GM19397 (cell line): Measurements from ENCODE around the gene ACSM6.
"Not testable (repeated sequence)": the region's sequence is repeated elsewhere in the genome, so short reads cannot be mapped to it uniquely, and the experiment has no call there.

ENCODE experiments used
- ATAC-seq: cut with Tn5 transposase; IDR thresholded peaks from one replicate; pipeline ENCODE4 v1.9.1; 2021; ENCODE audit warnings: mild to moderate bottlenecking, moderate library complexity; ENCODE audit not compliant: unreplicated experiment

Gene ACSM6

GRCh38 chr10:95214793-95215192 lies 20.8 kb downstream of the ACSM6 start:
- ATAC-seq: no peak

GRCh38 chr10:95217476-95217875 lies 23.4 kb downstream of the ACSM6 start:
- no peak for ATAC-seq

DNA sequence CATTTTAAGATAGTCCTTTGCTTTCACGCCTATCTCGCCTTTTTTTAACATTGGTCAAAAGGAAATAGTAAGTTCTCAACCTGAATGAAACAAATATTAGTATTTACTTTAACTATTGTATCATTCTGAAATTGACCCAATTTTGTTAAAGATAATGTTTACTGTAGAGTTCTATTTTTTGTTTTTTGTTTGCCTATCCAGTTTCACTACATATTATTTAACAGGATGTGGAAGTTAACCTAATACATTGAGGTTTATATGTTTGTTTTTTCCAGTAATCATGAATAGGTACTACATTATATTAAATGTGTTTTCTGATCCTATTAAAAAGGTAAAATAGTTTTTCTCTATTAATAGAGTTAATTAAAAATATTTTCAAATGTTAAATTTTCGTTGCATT lies 26.5 kb downstream of the ACSM6 start:
- ATAC-seq: no peak

DNA sequence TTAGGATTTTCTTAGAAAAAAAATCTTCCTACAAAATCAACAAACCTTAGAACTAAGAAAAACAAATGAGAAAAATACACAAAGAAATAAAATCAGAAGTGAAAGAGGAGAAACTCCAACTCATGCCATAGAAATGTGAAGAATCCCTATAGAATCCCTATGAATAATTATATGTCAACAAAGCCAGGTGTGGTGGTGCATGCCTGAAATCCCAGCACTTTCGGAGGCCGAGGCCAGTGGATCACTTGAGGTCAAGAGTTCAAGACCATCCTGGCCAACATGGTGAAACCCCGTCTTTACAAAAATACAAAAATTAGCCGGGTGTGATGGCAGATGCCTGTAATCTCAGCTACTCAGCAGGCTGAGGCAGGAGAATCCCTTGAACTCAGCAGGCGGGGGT lies 27.1 kb downstream of the ACSM6 start:
- ATAC-seq: no peak

GRCh38 chr10:95225136-95225535 lies 31.1 kb downstream of the ACSM6 start:
- ATAC-seq: no peak

DNA sequence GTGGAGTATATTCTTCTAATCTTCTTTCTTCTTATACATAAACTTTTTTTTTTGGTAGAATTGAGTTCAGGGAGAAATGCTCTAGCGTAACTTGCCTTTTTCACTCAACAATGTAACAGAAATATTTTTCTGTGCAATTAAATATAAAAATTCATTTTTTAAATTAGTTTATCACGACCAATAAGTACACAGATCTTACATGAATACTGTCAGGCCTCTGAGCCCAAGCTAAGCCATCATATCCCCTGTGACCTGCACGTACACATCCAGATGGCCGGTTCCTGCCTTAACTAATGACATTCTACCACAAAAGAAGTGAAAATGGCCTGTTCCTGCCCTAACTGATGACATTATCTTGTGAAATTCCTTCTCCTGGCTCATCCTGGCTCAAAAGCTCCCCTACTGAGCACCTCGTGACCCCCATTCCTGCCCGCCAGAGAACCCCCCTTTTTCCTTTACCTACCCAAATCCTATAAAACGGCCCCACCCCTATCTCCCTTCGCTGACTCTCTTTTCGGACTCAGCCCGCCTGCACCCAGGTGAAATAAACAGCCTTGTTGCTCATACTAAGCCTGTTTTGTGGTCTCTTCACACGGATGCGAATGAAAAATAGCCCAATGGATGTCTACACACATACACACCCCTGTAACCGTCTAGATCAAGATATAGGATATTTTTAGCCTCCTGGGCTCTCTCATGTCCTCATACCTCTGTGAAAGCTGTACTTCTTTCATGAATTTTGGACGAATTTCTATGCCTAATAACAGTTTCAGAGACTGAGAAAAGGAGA lies 35.1 kb downstream of the ACSM6 start:
- ATAC-seq: not testable (repeated sequence)

DNA sequence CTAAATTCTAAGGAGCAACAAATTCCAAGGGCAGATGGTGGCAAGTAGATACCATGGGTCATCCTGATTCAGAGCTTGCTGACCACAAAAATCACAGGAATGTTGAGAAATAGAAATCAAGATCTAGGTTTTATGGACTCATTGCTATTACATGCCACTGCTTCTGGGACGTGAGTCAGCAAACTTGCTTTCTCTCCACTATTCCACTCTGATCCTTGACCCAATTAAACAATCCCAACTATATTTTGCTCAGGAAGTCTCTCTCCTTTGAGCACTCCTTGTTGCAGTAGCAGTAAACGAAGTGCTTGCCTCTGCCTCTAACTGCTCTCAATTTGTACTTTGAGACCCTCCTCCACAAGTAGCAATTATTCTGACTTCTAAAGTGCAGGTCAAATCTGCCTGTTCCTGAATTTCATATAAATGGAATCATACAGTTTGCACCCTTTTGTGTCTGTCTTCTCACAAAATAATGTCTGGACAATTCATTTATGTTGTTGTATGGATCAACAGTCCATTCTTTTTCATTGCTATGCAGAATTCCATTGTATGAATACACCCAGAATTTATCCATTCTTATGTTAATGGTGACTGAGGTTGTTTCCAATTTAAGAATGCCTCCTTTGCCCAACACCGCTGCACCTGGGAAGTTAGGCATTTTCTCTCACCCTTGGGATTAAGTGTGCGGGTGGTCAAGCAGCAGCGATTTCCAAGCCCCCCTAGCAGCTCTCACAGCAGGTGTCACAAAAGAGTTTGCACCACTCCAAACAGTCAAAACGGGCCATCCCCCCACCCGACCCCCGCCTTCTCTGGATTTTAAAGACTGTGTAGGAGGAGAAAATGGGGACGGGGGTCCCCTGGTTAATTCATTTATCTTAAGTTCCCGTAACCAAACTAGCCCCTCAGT lies 35.9 kb downstream of the ACSM6 start:
- ATAC-seq: no peak

GRCh38 chr10:95230677-95231586 lies 36.9 kb downstream of the ACSM6 start:
- ATAC-seq: peak; percentile 74

DNA sequence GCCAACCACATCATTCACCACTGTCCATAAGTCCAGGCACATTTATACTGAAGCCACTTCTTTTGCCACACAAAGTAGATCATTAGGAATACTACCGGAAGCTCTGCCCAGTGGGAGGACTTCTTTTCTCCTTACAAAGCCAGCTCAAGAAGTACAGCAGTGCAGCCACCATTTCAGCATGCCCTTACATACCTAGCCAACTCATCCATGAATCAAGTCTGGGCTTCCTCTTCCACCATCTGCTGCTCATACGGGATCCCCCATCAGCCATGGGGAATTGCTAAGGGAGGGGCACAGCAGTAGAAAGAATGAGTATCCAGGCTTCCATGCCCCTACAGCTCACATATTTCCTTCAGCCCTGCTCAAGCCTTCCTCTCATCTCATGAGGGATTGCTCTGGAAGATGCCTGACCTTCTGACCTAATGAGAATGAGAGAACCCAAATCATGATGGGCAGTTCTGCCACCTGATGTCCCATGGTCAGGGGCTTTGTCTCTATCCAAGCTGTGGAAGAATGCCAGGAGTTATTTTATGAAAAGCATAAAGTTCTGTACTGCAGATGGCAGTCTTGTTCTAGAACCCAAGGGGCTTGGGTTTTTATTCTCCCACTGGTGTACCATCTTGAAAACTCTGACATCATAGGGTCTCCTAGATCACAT lies 39.5 kb downstream of the ACSM6 start:
- ATAC-seq: no peak

GRCh38 chr10:95234951-95235350 lies 40.9 kb downstream of the ACSM6 start:
- no peak for ATAC-seq

- ATAC-seq: no peak
These were observed 41.6 kb downstream of the ACSM6 start for GRCh38 chr10:95235676-95236067.

DNA sequence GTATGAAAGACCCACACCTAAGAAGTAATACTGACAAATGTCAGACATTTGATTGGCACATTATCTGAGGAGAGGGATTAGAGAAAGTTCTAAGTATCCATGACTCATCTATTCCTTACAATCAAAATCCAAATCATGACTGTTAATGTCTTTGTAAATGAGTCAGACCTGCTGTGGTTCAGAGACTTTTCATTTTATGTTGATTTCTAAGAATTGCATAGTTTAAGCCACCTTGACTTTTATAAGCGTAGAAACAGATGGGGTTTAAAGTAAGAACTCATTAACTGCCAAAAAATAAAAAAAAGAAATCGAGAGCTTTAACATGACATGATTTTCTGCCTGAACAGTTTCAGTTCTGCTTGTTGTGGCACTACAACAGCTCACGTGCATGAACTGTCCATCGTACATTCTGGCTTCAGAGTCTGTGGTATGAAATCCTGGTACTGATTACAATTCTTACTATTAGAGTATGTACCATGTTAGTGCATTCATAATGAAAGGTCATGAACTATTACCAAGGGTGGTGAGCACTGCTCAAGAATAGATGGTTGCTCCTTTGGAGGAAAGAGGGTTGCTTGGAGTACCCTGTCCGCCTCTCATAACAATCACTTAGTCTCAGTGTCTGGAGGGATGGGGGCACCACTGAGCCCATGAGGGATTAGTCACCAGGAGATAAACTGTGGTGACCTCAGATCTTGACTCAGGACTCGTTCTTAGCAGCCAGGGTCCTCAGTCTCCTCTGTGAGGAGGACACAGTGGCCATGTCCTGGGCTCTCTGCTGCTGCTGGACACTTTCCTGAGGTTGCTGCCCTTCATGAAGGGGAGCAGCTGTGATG lies 42.2 kb downstream of the ACSM6 start:
- peak; percentile 98 for ATAC-seq

GRCh38 chr10:95237376-95238170 lies 43.5 kb downstream of the ACSM6 start:
- ATAC-seq: no peak

DNA sequence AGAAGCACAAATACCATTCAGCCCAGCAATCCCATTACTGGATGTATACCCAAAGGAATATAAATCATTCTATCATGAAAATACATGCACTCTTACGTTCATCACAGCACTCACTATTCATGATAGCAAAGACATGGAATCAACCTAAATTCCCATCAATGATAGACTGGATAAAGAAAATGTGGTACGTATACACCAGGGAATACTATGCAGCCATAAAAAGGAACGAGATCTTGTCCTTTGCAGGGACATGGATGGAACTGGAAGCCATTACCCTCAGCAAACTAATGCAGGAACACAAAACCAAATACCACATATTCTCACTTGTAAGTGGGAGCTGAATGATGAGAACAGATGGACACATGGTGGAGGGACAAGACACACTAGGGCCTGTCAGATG lies 46.1 kb downstream of the ACSM6 start:
- not testable (repeated sequence) for ATAC-seq

GRCh38 chr10:95240811-95241210 lies 46.8 kb downstream of the ACSM6 start:
- no peak for ATAC-seq

DNA sequence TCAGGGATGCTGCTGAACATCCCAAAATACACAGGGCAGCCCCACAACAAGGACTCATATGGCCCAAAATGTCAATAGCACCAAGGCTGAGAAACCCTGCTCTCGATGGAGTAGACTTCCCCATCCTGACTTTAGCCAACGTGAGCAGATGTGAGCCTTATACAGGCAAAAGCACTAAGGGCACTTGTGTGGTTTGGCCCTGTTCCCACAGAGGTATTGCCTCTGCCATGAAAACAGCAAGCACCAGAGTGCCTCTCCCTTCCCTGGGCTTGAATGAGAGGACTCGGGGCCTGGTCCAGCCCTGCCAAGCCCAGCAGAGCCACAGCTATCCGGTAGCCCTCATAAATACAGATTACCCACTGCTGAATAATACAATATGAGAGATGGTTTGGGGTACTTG lies 47.5 kb downstream of the ACSM6 start:
- ATAC-seq: no peak

- no peak for ATAC-seq
These were observed 48.7 kb downstream of the ACSM6 start for GRCh38 chr10:95242581-95243317.

- ATAC-seq: no peak
These were observed 49.2 kb downstream of the ACSM6 start for GRCh38 chr10:95243318-95243617.
